Peyer's patch (tissue), 4 donors: ENCODE data around the gene CDC42BPG. TPM values are rescaled to one million over a fixed set of nuclear protein-coding genes. Genes with fewer than 3 reads are reported as not detected.

Experiments
- DNase-seq, 3 donors: peaks; one replicate each; pipeline ENCODE4 v3.0.0-alpha.2; 2017 to 2019
- H3K27ac ChIP-seq, 4 donors: fragments of 200-600 bp; sonication (generic); one replicate each; pipeline ENCODE4 v1.5.1; 2016 to 2019
- H3K27me3 ChIP-seq, 2 donors: fragments of 200-600 bp; sonication (generic); one replicate each; pipeline ENCODE4 v1.5.1; 2019
- H3K36me3 ChIP-seq, 3 donors: fragments of 200-600 bp; sonication (generic); one replicate each; pipeline ENCODE4 v1.5.1; 2016 to 2019
- H3K4me1 ChIP-seq, 4 donors: fragments of 200-600 bp; sonication (generic); one replicate each; pipeline ENCODE4 v1.5.1; 2016 to 2019
- H3K4me3 ChIP-seq, 4 donors: fragments of 200-600 bp; sonication (generic); 1 replicate in 3 of 4; 2 replicates in 1 of 4; pipeline ENCODE4 v1.5.1; 2016 to 2019; ENCODE audit warnings: mild to moderate bottlenecking in 1 of 4
- H3K9me3 ChIP-seq, 4 donors: fragments of 200-600 bp; sonication (generic); one replicate each; pipeline ENCODE4 v1.5.1; 2016 to 2019; ENCODE audit warnings: mild to moderate bottlenecking in 1 of 4
- CTCF ChIP-seq, 6 experiments: fragments of 450-650 bp in 4 of 6; fragments of 200-600 bp in 2 of 6; sonication (generic) in 1 of 6; IDR thresholded peaks; one replicate each; pipeline ENCODE4 v1.5.1; 2017 to 2019; ENCODE audit warnings: antibody characterized with exemption in 6 of 6, mild to moderate bottlenecking in 3 of 6, moderate library complexity in 1 of 6
- POLR2A ChIP-seq, 2 donors: fragments of 450-650 bp; IDR thresholded peaks; one replicate each; pipeline ENCODE4 v1.5.1; 2017; ENCODE audit warnings: antibody characterized with exemption in 2 of 2, mild to moderate bottlenecking in 2 of 2, moderate library complexity in 2 of 2
- total RNA-seq, 4 donors: library from RNA; depleted of rRNA; stranded (reverse); fragments of >200 nt; gene quantifications; one replicate each; pipeline ENCODE4 v1.1.0, GENCODE V29; 2016

CDC42BPG gene
- total RNA-seq, 4 donors from 2014 or later, result 25.6 to 78.6 (median 52.1) TPM

- no peak for TF ChIP-seq CTCF (IDR thresholded peaks at IDR 0.05)
- TF ChIP-seq POLR2A (IDR thresholded peaks at IDR 0.05), result no peak
- no peak for DNase-seq
- H3K27ac ChIP-seq, result peak overlapping the region in 3 of 4 donors; percentile 9 to 94 (median 26)
- H3K36me3 ChIP-seq, result no peaks in the 10 kb centered on the region
- H3K4me3 ChIP-seq, result no peak overlapping the region
- H3K27me3 ChIP-seq, result no peaks in the 10 kb centered on the region
- H3K4me1 ChIP-seq, result peaks cover 0 to 39% (median 17%) of the 10 kb centered on the region in 4 donors
- no peaks in the 10 kb centered on the region for H3K9me3 ChIP-seq
Measured at GRCh38 chr11:64881476-64881875, 37.0 kb upstream of the CDC42BPG start.

GRCh38 chr11:64880240-64881001 lies 36.0 kb upstream of the CDC42BPG start:
- H3K9me3 ChIP-seq, result no peaks in the 10 kb centered on the region
- H3K4me3 ChIP-seq, result peak overlapping the region in 2 of 4 donors; percentile 7 to 9
- TF ChIP-seq CTCF (IDR thresholded peaks at IDR 0.05) (no peak), POLR2A (IDR thresholded peaks at IDR 0.05) (no peak)
- peak overlapping the region; percentile 58 to 94 (median 84) for H3K27ac ChIP-seq
- DNase-seq, result no peak
- no peaks in the 10 kb centered on the region for H3K36me3 ChIP-seq
- peaks cover 0 to 48% (median 17%) of the 10 kb centered on the region in 4 donors for H3K4me1 ChIP-seq
- H3K27me3 ChIP-seq, result no peaks in the 10 kb centered on the region

- peak overlapping the region; percentile 78 to 81 (median 78) for H3K4me3 ChIP-seq
- H3K27ac ChIP-seq, result peak overlapping the region; percentile 79 to 94 (median 88)
- no peaks in the 10 kb centered on the region for H3K27me3 ChIP-seq
- no peaks in the 10 kb centered on the region for H3K9me3 ChIP-seq
- TF ChIP-seq CTCF (IDR thresholded peaks at IDR 0.05) (no peak), POLR2A (IDR thresholded peaks at IDR 0.05) (no peak)
- H3K4me1 ChIP-seq, result peaks cover 0 to 54% (median 25%) of the 10 kb centered on the region in 4 donors
- peaks cover 0 to 5% (median 0%) of the 10 kb centered on the region in 3 donors for H3K36me3 ChIP-seq
- DNase-seq, result no peak
Measured at GRCh38 chr11:64879244-64879900, 34.9 kb upstream of the CDC42BPG start.

- Histone ChIP-seq H3K9me3 (no peaks in the 10 kb centered on the region), H3K27ac (peak within 1 kb of the TSS; percentile 81 to 94 (median 88)), H3K4me1 (peaks cover 0 to 60% (median 27%) of the 10 kb centered on the region in 4 donors), H3K4me3 (peak within 1 kb of the TSS; percentile 78 to 81 (median 78)), H3K27me3 (no peaks in the 10 kb centered on the region), H3K36me3 (peaks cover 0 to 9% (median 0%) of the 10 kb centered on the region in 3 donors)
- peak; percentile 100 for DNase-seq
- TF ChIP-seq POLR2A (IDR thresholded peaks at IDR 0.05) (peak; percentile 100), CTCF (IDR thresholded peaks at IDR 0.05) (peak in 4 of 6 experiments; percentile 4 to 53 (median 48))
Measured at GRCh38 chr11:64878494-64879243, 34.2 kb upstream of the CDC42BPG start, which contains the start of gene EHD1. TSS of gene EHD1 (minus strand) at chr11:64878621. CDS start at chr11:64878464, 157 bp downstream.

GRCh38 chr11:64878223-64878493 lies 33.7 kb upstream of the CDC42BPG start:
- Histone ChIP-seq H3K4me3 (peak overlapping the region; percentile 78 to 81 (median 78)), H3K27me3 (no peaks in the 10 kb centered on the region), H3K36me3 (peaks cover 0 to 14% (median 0%) of the 10 kb centered on the region in 3 donors), H3K4me1 (peaks cover 0 to 65% (median 30%) of the 10 kb centered on the region in 4 donors), H3K27ac (peak overlapping the region; percentile 81 to 94 (median 88)), H3K9me3 (no peaks in the 10 kb centered on the region)
- DNase-seq, result no peak
- no peak for TF ChIP-seq CTCF (IDR thresholded peaks at IDR 0.05)
